HepG2 (cell line): ENCODE results near the gene TNFRSF25.
"Not testable (repeated sequence)": the region's sequence is repeated elsewhere in the genome, so short reads cannot be mapped to it uniquely, and the experiment has no call there.

Experiments used
- POLR2AphosphoS5 ChIP-seq: IDR thresholded peaks from 2 replicates; pipeline ENCODE4 v1.6.1; 2012; ENCODE audit warnings: low read depth, low read length
- PRDM4 ChIP-seq: sonication (generic); formaldehyde crosslinking; IDR thresholded peaks from 2 replicates; pipeline ENCODE4 v1.9.0; 2021; ENCODE audit warnings: missing genetic modification reagents, borderline replicate concordance
- RAD21 ChIP-seq: fragments of 450-650 bp; formaldehyde crosslinking; IDR thresholded peaks from 2 replicates; pipeline ENCODE4 v1.5.0; 2020; ENCODE audit warnings: mild to moderate bottlenecking
- SIN3A ChIP-seq: IDR thresholded peaks from 2 replicates; pipeline ENCODE4 v1.6.1; 2011; ENCODE audit warnings: low read depth, mild to moderate bottlenecking, control low read depth, low read length, borderline replicate concordance
- STAT6 ChIP-seq: sonication (generic); formaldehyde crosslinking; IDR thresholded peaks from 2 replicates; pipeline ENCODE4 v1.4.0; 2020; ENCODE audit warnings: missing genetic modification reagents, mild to moderate bottlenecking, borderline replicate concordance
- ZFP37 ChIP-seq: sonication (generic); formaldehyde crosslinking; IDR thresholded peaks from 2 replicates; pipeline ENCODE4 v1.4.0; 2020; ENCODE audit warnings: missing genetic modification reagents, borderline replicate concordance
- ZNF816 ChIP-seq: sonication (generic); formaldehyde crosslinking; IDR thresholded peaks from 2 replicates; pipeline ENCODE4 v1.8.0; 2022; ENCODE audit warnings: missing genetic modification reagents, mild to moderate bottlenecking, borderline replicate concordance
- TF ChIP-seq, protein P1 (sequence below): sonication (generic); formaldehyde crosslinking; IDR thresholded peaks from 2 replicates; pipeline ENCODE4 v1.5.0; 2020; ENCODE audit warnings: mild to moderate bottlenecking, missing genetic modification reagents, moderate library complexity
- TF ChIP-seq, protein P2 (sequence below): sonication (generic); formaldehyde crosslinking; IDR thresholded peaks from 2 replicates; pipeline ENCODE4 v1.4.0; 2020; ENCODE audit warnings: mild to moderate bottlenecking, missing genetic modification reagents

- not testable (repeated sequence) for TF ChIP-seq ZNF816; SIN3A; POLR2AphosphoS5; ZFP37; RAD21; STAT6 (CRISPR knock-in tag); PRDM4 (CRISPR knock-in tag)
- TF ChIP-seq, protein P1, sequence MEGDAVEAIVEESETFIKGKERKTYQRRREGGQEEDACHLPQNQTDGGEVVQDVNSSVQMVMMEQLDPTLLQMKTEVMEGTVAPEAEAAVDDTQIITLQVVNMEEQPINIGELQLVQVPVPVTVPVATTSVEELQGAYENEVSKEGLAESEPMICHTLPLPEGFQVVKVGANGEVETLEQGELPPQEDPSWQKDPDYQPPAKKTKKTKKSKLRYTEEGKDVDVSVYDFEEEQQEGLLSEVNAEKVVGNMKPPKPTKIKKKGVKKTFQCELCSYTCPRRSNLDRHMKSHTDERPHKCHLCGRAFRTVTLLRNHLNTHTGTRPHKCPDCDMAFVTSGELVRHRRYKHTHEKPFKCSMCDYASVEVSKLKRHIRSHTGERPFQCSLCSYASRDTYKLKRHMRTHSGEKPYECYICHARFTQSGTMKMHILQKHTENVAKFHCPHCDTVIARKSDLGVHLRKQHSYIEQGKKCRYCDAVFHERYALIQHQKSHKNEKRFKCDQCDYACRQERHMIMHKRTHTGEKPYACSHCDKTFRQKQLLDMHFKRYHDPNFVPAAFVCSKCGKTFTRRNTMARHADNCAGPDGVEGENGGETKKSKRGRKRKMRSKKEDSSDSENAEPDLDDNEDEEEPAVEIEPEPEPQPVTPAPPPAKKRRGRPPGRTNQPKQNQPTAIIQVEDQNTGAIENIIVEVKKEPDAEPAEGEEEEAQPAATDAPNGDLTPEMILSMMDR (CRISPR knock-in tag) = not testable (repeated sequence)
- TF ChIP-seq, protein P2, sequence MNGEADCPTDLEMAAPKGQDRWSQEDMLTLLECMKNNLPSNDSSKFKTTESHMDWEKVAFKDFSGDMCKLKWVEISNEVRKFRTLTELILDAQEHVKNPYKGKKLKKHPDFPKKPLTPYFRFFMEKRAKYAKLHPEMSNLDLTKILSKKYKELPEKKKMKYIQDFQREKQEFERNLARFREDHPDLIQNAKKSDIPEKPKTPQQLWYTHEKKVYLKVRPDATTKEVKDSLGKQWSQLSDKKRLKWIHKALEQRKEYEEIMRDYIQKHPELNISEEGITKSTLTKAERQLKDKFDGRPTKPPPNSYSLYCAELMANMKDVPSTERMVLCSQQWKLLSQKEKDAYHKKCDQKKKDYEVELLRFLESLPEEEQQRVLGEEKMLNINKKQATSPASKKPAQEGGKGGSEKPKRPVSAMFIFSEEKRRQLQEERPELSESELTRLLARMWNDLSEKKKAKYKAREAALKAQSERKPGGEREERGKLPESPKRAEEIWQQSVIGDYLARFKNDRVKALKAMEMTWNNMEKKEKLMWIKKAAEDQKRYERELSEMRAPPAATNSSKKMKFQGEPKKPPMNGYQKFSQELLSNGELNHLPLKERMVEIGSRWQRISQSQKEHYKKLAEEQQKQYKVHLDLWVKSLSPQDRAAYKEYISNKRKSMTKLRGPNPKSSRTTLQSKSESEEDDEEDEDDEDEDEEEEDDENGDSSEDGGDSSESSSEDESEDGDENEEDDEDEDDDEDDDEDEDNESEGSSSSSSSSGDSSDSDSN (CRISPR knock-in tag) = not testable (repeated sequence)
These were observed 11.8 kb downstream of the TNFRSF25 start for GRCh38 chr1:6453895-6454855.
